OCI-LY1 (cell line): Measurements from ENCODE around the gene SRRD.

Experiments used
- EZH2 ChIP-seq: fragments of 200-600 bp; sonication (generic), shearing (Covaris generic); IDR thresholded peaks from 2 replicates; pipeline ENCODE4 v1.8.0; 2017; ENCODE audit warnings: borderline replicate concordance, mixed run types, mild to moderate bottlenecking, antibody characterized with exemption, low read length, moderate library complexity, mixed read lengths
- TF ChIP-seq, protein P1 (sequence below): fragments of 200-600 bp; sonication (generic), shearing (Covaris generic); IDR thresholded peaks from 2 replicates; pipeline ENCODE4 v1.5.1; 2017; ENCODE audit warnings: mild to moderate bottlenecking, antibody characterized with exemption, low read length, moderate library complexity, mixed read lengths

DNA sequence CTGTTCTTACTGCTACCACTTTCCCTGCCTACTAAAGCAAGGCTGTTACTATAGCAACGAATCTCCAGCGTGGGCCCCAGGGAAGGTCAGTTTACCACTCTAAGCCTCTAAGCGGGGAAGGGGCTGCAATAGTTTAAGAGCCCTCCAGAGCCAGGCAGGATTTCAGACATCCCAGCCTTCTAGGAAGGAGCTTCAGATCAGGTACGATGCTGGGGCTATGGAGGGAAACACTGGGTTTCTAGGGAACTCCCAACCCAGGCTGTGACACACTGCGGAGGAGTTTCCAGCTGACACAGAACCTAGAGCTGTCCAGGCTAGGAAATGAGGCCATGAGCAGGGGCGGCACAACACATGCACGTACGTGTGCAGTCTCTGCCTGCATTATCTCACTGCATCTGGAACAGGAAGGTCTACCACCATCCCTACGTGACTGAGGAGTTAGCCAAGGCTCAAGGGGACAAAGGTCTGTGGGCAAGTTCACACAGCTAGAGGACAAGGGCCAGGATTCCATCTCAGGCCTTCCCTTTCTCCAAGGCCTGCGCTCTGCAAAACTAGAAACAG, 20.5 kb upstream of the SRRD start:
- TF ChIP-seq, protein P1, sequence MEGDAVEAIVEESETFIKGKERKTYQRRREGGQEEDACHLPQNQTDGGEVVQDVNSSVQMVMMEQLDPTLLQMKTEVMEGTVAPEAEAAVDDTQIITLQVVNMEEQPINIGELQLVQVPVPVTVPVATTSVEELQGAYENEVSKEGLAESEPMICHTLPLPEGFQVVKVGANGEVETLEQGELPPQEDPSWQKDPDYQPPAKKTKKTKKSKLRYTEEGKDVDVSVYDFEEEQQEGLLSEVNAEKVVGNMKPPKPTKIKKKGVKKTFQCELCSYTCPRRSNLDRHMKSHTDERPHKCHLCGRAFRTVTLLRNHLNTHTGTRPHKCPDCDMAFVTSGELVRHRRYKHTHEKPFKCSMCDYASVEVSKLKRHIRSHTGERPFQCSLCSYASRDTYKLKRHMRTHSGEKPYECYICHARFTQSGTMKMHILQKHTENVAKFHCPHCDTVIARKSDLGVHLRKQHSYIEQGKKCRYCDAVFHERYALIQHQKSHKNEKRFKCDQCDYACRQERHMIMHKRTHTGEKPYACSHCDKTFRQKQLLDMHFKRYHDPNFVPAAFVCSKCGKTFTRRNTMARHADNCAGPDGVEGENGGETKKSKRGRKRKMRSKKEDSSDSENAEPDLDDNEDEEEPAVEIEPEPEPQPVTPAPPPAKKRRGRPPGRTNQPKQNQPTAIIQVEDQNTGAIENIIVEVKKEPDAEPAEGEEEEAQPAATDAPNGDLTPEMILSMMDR, result no peak
- TF ChIP-seq EZH2, result no peak
